ENCODE measurements around the gene RELA.

DNA sequence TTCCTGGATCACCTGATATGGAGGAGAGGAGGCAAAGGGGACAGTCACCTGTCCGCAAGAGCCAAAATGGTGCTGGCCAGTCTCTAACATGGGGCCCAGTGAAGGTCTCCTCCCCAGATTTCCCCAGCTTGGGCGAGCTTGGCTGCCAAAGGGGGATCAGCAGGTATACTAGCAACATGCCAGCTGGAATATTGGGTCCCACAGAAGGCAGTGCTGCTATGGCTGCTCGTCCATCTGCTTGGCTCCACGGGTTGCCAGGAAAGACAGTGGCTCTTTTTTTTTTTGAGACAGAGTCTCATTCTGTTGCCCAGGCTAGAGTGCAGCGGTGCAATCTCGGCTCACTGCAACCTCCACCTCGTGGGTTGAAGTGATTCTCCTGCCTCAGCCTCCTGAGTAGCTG is 36.6 kb upstream of the RELA start:
- TF ChIP-seq ZNF660 (CRISPR knock-in tag; IDR thresholded peaks at IDR 0.05; ENCODE audit: borderline replicate concordance, low read depth): no peak
- TF ChIP-seq GABPB1 (CRISPR knock-in tag; IDR thresholded peaks at IDR 0.05): no peak
- no peak for TF ChIP-seq ATF7 (IDR thresholded peaks at IDR 0.05)
- TF ChIP-seq ATF7 (CRISPR knock-in tag; IDR thresholded peaks at IDR 0.05): no peak
- no peak for TF ChIP-seq BCL6 (CRISPR knock-in tag; IDR thresholded peaks at IDR 0.05)
- TF ChIP-seq, protein P1, sequence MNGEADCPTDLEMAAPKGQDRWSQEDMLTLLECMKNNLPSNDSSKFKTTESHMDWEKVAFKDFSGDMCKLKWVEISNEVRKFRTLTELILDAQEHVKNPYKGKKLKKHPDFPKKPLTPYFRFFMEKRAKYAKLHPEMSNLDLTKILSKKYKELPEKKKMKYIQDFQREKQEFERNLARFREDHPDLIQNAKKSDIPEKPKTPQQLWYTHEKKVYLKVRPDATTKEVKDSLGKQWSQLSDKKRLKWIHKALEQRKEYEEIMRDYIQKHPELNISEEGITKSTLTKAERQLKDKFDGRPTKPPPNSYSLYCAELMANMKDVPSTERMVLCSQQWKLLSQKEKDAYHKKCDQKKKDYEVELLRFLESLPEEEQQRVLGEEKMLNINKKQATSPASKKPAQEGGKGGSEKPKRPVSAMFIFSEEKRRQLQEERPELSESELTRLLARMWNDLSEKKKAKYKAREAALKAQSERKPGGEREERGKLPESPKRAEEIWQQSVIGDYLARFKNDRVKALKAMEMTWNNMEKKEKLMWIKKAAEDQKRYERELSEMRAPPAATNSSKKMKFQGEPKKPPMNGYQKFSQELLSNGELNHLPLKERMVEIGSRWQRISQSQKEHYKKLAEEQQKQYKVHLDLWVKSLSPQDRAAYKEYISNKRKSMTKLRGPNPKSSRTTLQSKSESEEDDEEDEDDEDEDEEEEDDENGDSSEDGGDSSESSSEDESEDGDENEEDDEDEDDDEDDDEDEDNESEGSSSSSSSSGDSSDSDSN (CRISPR knock-in tag; IDR thresholded peaks at IDR 0.05): no peak
- TF ChIP-seq GABPA (IDR thresholded peaks at IDR 0.05; ENCODE audit: low read depth, low read length): no peak
- no peak for TF ChIP-seq GABPA (CRISPR knock-in tag; IDR thresholded peaks at IDR 0.05; ENCODE audit: low read depth)
- no peak for TF ChIP-seq JDP2 (CRISPR knock-in tag; IDR thresholded peaks at IDR 0.05; ENCODE audit: borderline replicate concordance)
- TF ChIP-seq POLR2AphosphoS5 (IDR thresholded peaks at IDR 0.05; ENCODE audit: low read depth, low read length): no peak
- TF ChIP-seq ZNF138 (CRISPR knock-in tag; IDR thresholded peaks at IDR 0.05; ENCODE audit: low read depth): no peak
- no peak for TF ChIP-seq CC2D1A (CRISPR knock-in tag; IDR thresholded peaks at IDR 0.05)
- no peak for TF ChIP-seq CEBPB (IDR thresholded peaks at IDR 0.05; ENCODE audit: borderline replicate concordance, low read depth, low read length)

Data from HepG2 (cell line).